ENCODE measurements around the gene PRSS56.

The PRSS56 gene

GRCh38 chr2:232502911-232503808, 17.0 kb upstream of the PRSS56 start:
- H3K27me3 ChIP-seq: peaks cover 98% of the 10 kb centered on the region
- no peak overlapping the region for H3K4me3 ChIP-seq (ENCODE audit: low read depth in 1 of 2, low read length in 1 of 2)
- no peak for TF ChIP-seq CTCF (IDR thresholded peaks at IDR 0.05)
- H3K36me3 ChIP-seq: no peaks in the 10 kb centered on the region
- no peaks in the 10 kb centered on the region for H3K9me3 ChIP-seq
- no peaks in the 10 kb centered on the region for H3K4me1 ChIP-seq (ENCODE audit: control insufficient read depth in 1 of 2, insufficient read depth in 1 of 2, low read depth in 1 of 2, low read length in 1 of 2)
- H3K27ac ChIP-seq: no peak overlapping the region

- H3K27ac ChIP-seq: no peak overlapping the region
- no peaks in the 10 kb centered on the region for H3K9me3 ChIP-seq
- no peak overlapping the region for H3K4me3 ChIP-seq (ENCODE audit: low read depth in 1 of 2, low read length in 1 of 2)
- no peak for TF ChIP-seq CTCF (IDR thresholded peaks at IDR 0.05)
- no peaks in the 10 kb centered on the region for H3K36me3 ChIP-seq
- no peaks in the 10 kb centered on the region for H3K4me1 ChIP-seq (ENCODE audit: control insufficient read depth in 1 of 2, insufficient read depth in 1 of 2, low read depth in 1 of 2, low read length in 1 of 2)
- H3K27me3 ChIP-seq: peaks cover 91% of the 10 kb centered on the region
These were observed 16.3 kb upstream of the PRSS56 start for GRCh38 chr2:232503809-232504323.

- H3K9me3 ChIP-seq: no peaks in the 10 kb centered on the region
- H3K4me3 ChIP-seq (ENCODE audit: low read depth in 1 of 2, low read length in 1 of 2): no peak overlapping the region
- H3K27ac ChIP-seq: no peak overlapping the region
- H3K4me1 ChIP-seq (ENCODE audit: control insufficient read depth in 1 of 2, insufficient read depth in 1 of 2, low read depth in 1 of 2, low read length in 1 of 2): no peaks in the 10 kb centered on the region
- no peak for TF ChIP-seq CTCF (IDR thresholded peaks at IDR 0.05)
- H3K36me3 ChIP-seq: no peaks in the 10 kb centered on the region
- peaks cover 86% of the 10 kb centered on the region for H3K27me3 ChIP-seq
These were observed 15.8 kb upstream of the PRSS56 start for GRCh38 chr2:232504438-232504837.

- peaks cover 71% of the 10 kb centered on the region for H3K27me3 ChIP-seq
- TF ChIP-seq CTCF (IDR thresholded peaks at IDR 0.05): no peak
- no peaks in the 10 kb centered on the region for H3K9me3 ChIP-seq
- no peak overlapping the region for H3K27ac ChIP-seq
- H3K36me3 ChIP-seq: no peaks in the 10 kb centered on the region
- H3K4me1 ChIP-seq (ENCODE audit: control insufficient read depth in 1 of 2, insufficient read depth in 1 of 2, low read depth in 1 of 2, low read length in 1 of 2): no peaks in the 10 kb centered on the region
- no peak overlapping the region for H3K4me3 ChIP-seq (ENCODE audit: low read depth in 1 of 2, low read length in 1 of 2)
These were observed 14.3 kb upstream of the PRSS56 start for GRCh38 chr2:232505856-232506255.

GRCh38 chr2:232506709-232507108, 13.5 kb upstream of the PRSS56 start:
- TF ChIP-seq CTCF (IDR thresholded peaks at IDR 0.05): no peak
- H3K4me3 ChIP-seq (ENCODE audit: low read depth in 1 of 2, low read length in 1 of 2): no peak overlapping the region
- H3K36me3 ChIP-seq: no peaks in the 10 kb centered on the region
- H3K27ac ChIP-seq: no peak overlapping the region
- H3K27me3 ChIP-seq: peaks cover 68% of the 10 kb centered on the region
- H3K9me3 ChIP-seq: no peaks in the 10 kb centered on the region
- no peaks in the 10 kb centered on the region for H3K4me1 ChIP-seq (ENCODE audit: control insufficient read depth in 1 of 2, insufficient read depth in 1 of 2, low read depth in 1 of 2, low read length in 1 of 2)
